Panc1 (cell line): ENCODE results near the gene KCTD19. TPM values are rescaled to one million over a fixed set of nuclear protein-coding genes. Genes with fewer than 3 reads are reported as not detected.

Experiments used
- ATAC-seq: fragments of 200-7000 bp; cut with Tn5 transposase; 2 replicates; pipeline ENCODE4 v1.9.1; 2020; ENCODE audit warnings: mild to moderate bottlenecking, moderate library complexity
- BruUV-seq: library from RNA; stranded (reverse); fragments of 400-500 nt; replicated peaks from 2 replicates; lab custom pipeline; 2021; lab: Mats Ljungman, UMichigan
- CTCF ChIA-PET: fragments of 300-600 bp; sonication (Branson Sonifier 250); formaldehyde crosslinking; loops from one replicate; lab custom pipeline; 2022; ENCODE audit warnings: antibody characterized with exemption; lab: Charles Lee
- POLR2A ChIA-PET: fragments of 300-600 bp; sonication (Branson Sonifier 250); formaldehyde crosslinking; loops from one replicate; lab custom pipeline; 2022; ENCODE audit warnings: antibody characterized with exemption; lab: Charles Lee
- DNase-seq: peaks from one replicate; pipeline ENCODE4 v3.0.0-alpha.2; 2010; ENCODE audit warnings: low read depth, low spot score
- H3K27ac ChIP-seq: 2 replicates; pipeline ENCODE4 v1.5.1; 2011; ENCODE audit warnings: mild to moderate bottlenecking, low read length, inconsistent platforms
- H3K27me3 ChIP-seq: fragments of 200-500 bp; sonication (Bioruptor generic); 2 replicates; pipeline ENCODE4 v1.6.0; 2014; ENCODE audit warnings: low read length, inconsistent platforms; ENCODE audit not compliant: control insufficient read depth, insufficient read depth
- H3K36me3 ChIP-seq: fragments of 200-500 bp; sonication (Bioruptor generic); 2 replicates; pipeline ENCODE4 v1.5.1; 2014; ENCODE audit warnings: inconsistent platforms, mild to moderate bottlenecking, low read length, moderate library complexity; ENCODE audit not compliant: control insufficient read depth, insufficient read depth
- H3K4me1 ChIP-seq: 2 replicates; pipeline ENCODE4 v1.5.1; 2011; ENCODE audit warnings: inconsistent platforms, mild to moderate bottlenecking, low read length, moderate library complexity; ENCODE audit not compliant: control insufficient read depth, insufficient read depth
- H3K4me3 ChIP-seq, 2 experiments: 2 replicates each; pipeline ENCODE4 v1.5.1; 2011 to 2012; ENCODE audit warnings: low read depth in 2 of 2, low read length in 2 of 2, mild to moderate bottlenecking in 2 of 2, inconsistent platforms in 1 of 2, moderate library complexity in 1 of 2
- H3K9me3 ChIP-seq: fragments of 200-500 bp; sonication (Bioruptor generic); 2 replicates; pipeline ENCODE4 v1.5.1; 2014; ENCODE audit warnings: low read depth, mild to moderate bottlenecking, inconsistent platforms, low read length, moderate library complexity; ENCODE audit not compliant: control insufficient read depth, insufficient read depth
- POLR2AphosphoS5 ChIP-seq: IDR thresholded peaks from 2 replicates; pipeline ENCODE4 v1.6.1; 2012; ENCODE audit warnings: mild to moderate bottlenecking, low read depth, low read length, moderate library complexity
- SIN3A ChIP-seq: IDR thresholded peaks from 2 replicates; pipeline ENCODE4 v1.6.1; 2012; ENCODE audit warnings: low read depth, mild to moderate bottlenecking, low read length, moderate library complexity, borderline replicate concordance; ENCODE audit not compliant: insufficient read depth
- TCF7L2 ChIP-seq: IDR thresholded peaks from 2 replicates; pipeline ENCODE4 v1.6.1; 2011; ENCODE audit warnings: mild to moderate bottlenecking, low read depth, low read length, inconsistent platforms
- in situ Hi-C: cut with HindIII; loops from 2 replicates; pipeline ENCODE4 v1.10.0; 2016; ENCODE audit warnings: low sequenced_read_pairs, low pct_unique_long_range_greater_than_20kb
- intact Hi-C: fragments of 100-400 bp; cut with micrococcal nuclease; formaldehyde crosslinking; loops from one replicate; pipeline ENCODE4 v1.10.0; 2022; ENCODE audit not compliant: unreplicated experiment
- total RNA-seq: library from RNA; stranded (reverse); gene quantifications from one replicate; pipeline ENCODE4 v1.2.1, GENCODE V29; 2021; ENCODE audit not compliant: unreplicated experiment
- TF ChIP-seq, protein P1 (sequence below), 2 experiments: IDR thresholded peaks; 2 replicates each; pipeline ENCODE4 v1.6.1; 2011 to 2012; ENCODE audit warnings: low read depth in 2 of 2, control low read depth in 1 of 2, low read length in 1 of 2, mild to moderate bottlenecking in 1 of 2, moderate library complexity in 1 of 2; ENCODE audit not compliant: insufficient read depth in 1 of 2
- TF ChIP-seq, protein P2 (sequence below): fragments of 450-650 bp; IDR thresholded peaks from 2 replicates; pipeline ENCODE4 v1.5.1; 2017; ENCODE audit warnings: mild to moderate bottlenecking

KCTD19 gene
- total RNA-seq, 1 experiment from 2014 or later = 0.62 TPM

- Histone ChIP-seq H3K9me3 (no peaks in the 10 kb centered on the region), H3K27me3 (no peaks in the 10 kb centered on the region), H3K27ac (no peak overlapping the region), H3K4me3 (no peak overlapping the region), H3K4me1 (no peaks in the 10 kb centered on the region), H3K36me3 (no peaks in the 10 kb centered on the region)
- no TSS peak for BruUV-seq
- ATAC-seq (no peak), DNase-seq (no peak)
- in situ Hi-C loops (no loop called here), intact Hi-C loops (no loop called here)
- ChIA-PET CTCF (interaction anchor here (0.6 kb wide), 1 partner anchor 208 kb away, joined by 3 read pairs; no protein-coding TSS in a partner anchor), POLR2A (no interaction called here)
- TF ChIP-seq SIN3A (no peak), POLR2AphosphoS5 (no peak), TCF7L2 (no peak)
- TF ChIP-seq, protein P1, sequence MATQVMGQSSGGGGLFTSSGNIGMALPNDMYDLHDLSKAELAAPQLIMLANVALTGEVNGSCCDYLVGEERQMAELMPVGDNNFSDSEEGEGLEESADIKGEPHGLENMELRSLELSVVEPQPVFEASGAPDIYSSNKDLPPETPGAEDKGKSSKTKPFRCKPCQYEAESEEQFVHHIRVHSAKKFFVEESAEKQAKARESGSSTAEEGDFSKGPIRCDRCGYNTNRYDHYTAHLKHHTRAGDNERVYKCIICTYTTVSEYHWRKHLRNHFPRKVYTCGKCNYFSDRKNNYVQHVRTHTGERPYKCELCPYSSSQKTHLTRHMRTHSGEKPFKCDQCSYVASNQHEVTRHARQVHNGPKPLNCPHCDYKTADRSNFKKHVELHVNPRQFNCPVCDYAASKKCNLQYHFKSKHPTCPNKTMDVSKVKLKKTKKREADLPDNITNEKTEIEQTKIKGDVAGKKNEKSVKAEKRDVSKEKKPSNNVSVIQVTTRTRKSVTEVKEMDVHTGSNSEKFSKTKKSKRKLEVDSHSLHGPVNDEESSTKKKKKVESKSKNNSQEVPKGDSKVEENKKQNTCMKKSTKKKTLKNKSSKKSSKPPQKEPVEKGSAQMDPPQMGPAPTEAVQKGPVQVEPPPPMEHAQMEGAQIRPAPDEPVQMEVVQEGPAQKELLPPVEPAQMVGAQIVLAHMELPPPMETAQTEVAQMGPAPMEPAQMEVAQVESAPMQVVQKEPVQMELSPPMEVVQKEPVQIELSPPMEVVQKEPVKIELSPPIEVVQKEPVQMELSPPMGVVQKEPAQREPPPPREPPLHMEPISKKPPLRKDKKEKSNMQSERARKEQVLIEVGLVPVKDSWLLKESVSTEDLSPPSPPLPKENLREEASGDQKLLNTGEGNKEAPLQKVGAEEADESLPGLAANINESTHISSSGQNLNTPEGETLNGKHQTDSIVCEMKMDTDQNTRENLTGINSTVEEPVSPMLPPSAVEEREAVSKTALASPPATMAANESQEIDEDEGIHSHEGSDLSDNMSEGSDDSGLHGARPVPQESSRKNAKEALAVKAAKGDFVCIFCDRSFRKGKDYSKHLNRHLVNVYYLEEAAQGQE (IDR thresholded peaks at IDR 0.05; ENCODE audit: insufficient read depth in 1 of 2, low read depth in 2 of 2, low read length in 1 of 2) = no peak
- TF ChIP-seq, protein P2, sequence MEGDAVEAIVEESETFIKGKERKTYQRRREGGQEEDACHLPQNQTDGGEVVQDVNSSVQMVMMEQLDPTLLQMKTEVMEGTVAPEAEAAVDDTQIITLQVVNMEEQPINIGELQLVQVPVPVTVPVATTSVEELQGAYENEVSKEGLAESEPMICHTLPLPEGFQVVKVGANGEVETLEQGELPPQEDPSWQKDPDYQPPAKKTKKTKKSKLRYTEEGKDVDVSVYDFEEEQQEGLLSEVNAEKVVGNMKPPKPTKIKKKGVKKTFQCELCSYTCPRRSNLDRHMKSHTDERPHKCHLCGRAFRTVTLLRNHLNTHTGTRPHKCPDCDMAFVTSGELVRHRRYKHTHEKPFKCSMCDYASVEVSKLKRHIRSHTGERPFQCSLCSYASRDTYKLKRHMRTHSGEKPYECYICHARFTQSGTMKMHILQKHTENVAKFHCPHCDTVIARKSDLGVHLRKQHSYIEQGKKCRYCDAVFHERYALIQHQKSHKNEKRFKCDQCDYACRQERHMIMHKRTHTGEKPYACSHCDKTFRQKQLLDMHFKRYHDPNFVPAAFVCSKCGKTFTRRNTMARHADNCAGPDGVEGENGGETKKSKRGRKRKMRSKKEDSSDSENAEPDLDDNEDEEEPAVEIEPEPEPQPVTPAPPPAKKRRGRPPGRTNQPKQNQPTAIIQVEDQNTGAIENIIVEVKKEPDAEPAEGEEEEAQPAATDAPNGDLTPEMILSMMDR = no peak
Measured at GRCh38 chr16:67259705-67260104, 66.8 kb downstream of the KCTD19 start.

- Histone ChIP-seq H3K27me3 (no peaks in the 10 kb centered on the region), H3K27ac (no peak overlapping the region), H3K36me3 (no peaks in the 10 kb centered on the region), H3K9me3 (no peaks in the 10 kb centered on the region), H3K4me3 (no peak overlapping the region), H3K4me1 (no peaks in the 10 kb centered on the region)
- ChIA-PET CTCF (interaction anchor here (0.8 kb wide), 1 partner anchor 11 kb away, joined by 5 read pairs; no protein-coding TSS in a partner anchor), POLR2A (no interaction called here)
- in situ Hi-C loops = no loop called here
- TF ChIP-seq TCF7L2 (no peak), SIN3A (no peak), POLR2AphosphoS5 (no peak)
- TF ChIP-seq, protein P1 (IDR thresholded peaks at IDR 0.05; ENCODE audit: insufficient read depth in 1 of 2, low read depth in 2 of 2, low read length in 1 of 2) = no peak
- TF ChIP-seq, protein P2 = no peak
- ATAC-seq = no peak
- intact Hi-C loops = no loop called here
- no TSS peak for BruUV-seq
- DNase-seq = no peak
Measured at GRCh38 chr16:67258161-67258835, 68.2 kb downstream of the KCTD19 start.
